HG03520 (cell line): ENCODE measurements around the gene SFTPB.
A peak's percentile ranks its signal among the peaks of the same experiment; 100 is the strongest.
"Not testable (repeated sequence)": the region's sequence is repeated elsewhere in the genome, so short reads cannot be mapped to it uniquely, and the experiment has no call there.

ENCODE experiments used
- ATAC-seq: cut with Tn5 transposase; IDR thresholded peaks from one replicate; pipeline ENCODE4 v1.9.1; 2021; ENCODE audit warnings: mild to moderate bottlenecking, moderate library complexity; ENCODE audit not compliant: unreplicated experiment

Gene SFTPB

GRCh38 chr2:85678794-85679672 lies 11.0 kb upstream of the SFTPB start:
- peak; percentile 73 for ATAC-seq

GRCh38 chr2:85678377-85678776 lies 10.4 kb upstream of the SFTPB start:
- ATAC-seq: no peak

GRCh38 chr2:85675866-85676548 lies 8.0 kb upstream of the SFTPB start:
- ATAC-seq: no peak

GRCh38 chr2:85675427-85675826 lies 7.4 kb upstream of the SFTPB start:
- ATAC-seq: no peak

- ATAC-seq: no peak
These were observed 6.4 kb upstream of the SFTPB start for GRCh38 chr2:85674417-85674816.

GRCh38 chr2:85673716-85674375 lies 5.8 kb upstream of the SFTPB start:
- ATAC-seq: no peak

GRCh38 chr2:85672456-85672855 lies 4.5 kb upstream of the SFTPB start:
- no peak for ATAC-seq

- not testable (repeated sequence) for ATAC-seq
These were observed 2.4 kb upstream of the SFTPB start for GRCh38 chr2:85670416-85670815.

GRCh38 chr2:85669549-85669948 lies 1.6 kb upstream of the SFTPB start:
- peak; percentile 64 for ATAC-seq

GRCh38 chr2:85668857-85669142 lies 801 bp upstream of the SFTPB start:
- ATAC-seq: no peak

- no peak for ATAC-seq
These were observed 414 bp downstream of the SFTPB start for GRCh38 chr2:85667561-85668008.

GRCh38 chr2:85666435-85667316 lies 1.3 kb downstream of the SFTPB start:
- no peak for ATAC-seq

- no peak for ATAC-seq
These were observed 2.0 kb downstream of the SFTPB start for GRCh38 chr2:85666016-85666415.

GRCh38 chr2:85665264-85665937 lies 2.6 kb downstream of the SFTPB start:
- no peak for ATAC-seq

- no peak for ATAC-seq
These were observed 4.1 kb downstream of the SFTPB start for GRCh38 chr2:85663594-85664565.

- no peak for ATAC-seq
These were observed 5.0 kb downstream of the SFTPB start for GRCh38 chr2:85662899-85663593.

GRCh38 chr2:85661139-85661858 lies 6.7 kb downstream of the SFTPB start:
- no peak for ATAC-seq

- ATAC-seq: no peak
These were observed 7.3 kb downstream of the SFTPB start for GRCh38 chr2:85660725-85661124.
